PC-3 (cell line): Measurements from ENCODE around the gene MACROD1.

ENCODE experiments used
- EZH2 ChIP-seq: fragments of 300-600 bp; sonication (generic); IDR thresholded peaks from one replicate; pipeline ENCODE4 v1.6.1; 2017; ENCODE audit warnings: antibody characterized with exemption, mild to moderate bottlenecking, low read length; ENCODE audit not compliant: unreplicated experiment
- EZH2phosphoT487 ChIP-seq: fragments of 300-600 bp; sonication (generic); IDR thresholded peaks from 2 replicates; pipeline ENCODE4 v1.6.1; 2018; ENCODE audit warnings: mild to moderate bottlenecking, antibody characterized with exemption, low read length, borderline replicate concordance
- TF ChIP-seq, protein P1 (sequence below): fragments of 300-600 bp; sonication (generic); conservative IDR thresholded peaks from 2 replicates; pipeline ENCODE4 v1.5.1; 2017; ENCODE audit warnings: antibody characterized with exemption, low read depth, mild to moderate bottlenecking, low read length

DNA sequence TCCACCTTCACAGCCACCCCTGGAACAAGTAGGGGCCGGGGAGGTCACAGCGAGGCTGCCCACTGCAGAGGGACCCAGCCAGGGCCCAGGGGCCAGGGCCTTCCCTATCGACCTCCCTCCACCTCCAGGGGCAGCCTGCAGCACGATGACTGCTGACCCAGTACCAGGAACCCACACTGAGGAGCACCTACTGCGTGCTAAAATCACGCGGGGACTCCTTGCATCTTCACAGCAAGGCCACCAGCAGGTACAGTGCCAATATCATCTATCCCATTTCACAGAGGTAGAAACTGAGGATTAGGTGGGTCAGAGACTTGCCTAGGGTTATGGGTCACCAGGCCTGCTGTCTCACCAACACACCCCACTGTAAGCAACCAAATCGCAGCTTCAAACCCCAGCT, 14.6 kb downstream of the MACROD1 start:
- TF ChIP-seq, protein P1, sequence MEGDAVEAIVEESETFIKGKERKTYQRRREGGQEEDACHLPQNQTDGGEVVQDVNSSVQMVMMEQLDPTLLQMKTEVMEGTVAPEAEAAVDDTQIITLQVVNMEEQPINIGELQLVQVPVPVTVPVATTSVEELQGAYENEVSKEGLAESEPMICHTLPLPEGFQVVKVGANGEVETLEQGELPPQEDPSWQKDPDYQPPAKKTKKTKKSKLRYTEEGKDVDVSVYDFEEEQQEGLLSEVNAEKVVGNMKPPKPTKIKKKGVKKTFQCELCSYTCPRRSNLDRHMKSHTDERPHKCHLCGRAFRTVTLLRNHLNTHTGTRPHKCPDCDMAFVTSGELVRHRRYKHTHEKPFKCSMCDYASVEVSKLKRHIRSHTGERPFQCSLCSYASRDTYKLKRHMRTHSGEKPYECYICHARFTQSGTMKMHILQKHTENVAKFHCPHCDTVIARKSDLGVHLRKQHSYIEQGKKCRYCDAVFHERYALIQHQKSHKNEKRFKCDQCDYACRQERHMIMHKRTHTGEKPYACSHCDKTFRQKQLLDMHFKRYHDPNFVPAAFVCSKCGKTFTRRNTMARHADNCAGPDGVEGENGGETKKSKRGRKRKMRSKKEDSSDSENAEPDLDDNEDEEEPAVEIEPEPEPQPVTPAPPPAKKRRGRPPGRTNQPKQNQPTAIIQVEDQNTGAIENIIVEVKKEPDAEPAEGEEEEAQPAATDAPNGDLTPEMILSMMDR, result no peak
- TF ChIP-seq EZH2phosphoT487 (no peak), EZH2 (no peak)
